ENCODE measurements around the gene MAP7.

DNA sequence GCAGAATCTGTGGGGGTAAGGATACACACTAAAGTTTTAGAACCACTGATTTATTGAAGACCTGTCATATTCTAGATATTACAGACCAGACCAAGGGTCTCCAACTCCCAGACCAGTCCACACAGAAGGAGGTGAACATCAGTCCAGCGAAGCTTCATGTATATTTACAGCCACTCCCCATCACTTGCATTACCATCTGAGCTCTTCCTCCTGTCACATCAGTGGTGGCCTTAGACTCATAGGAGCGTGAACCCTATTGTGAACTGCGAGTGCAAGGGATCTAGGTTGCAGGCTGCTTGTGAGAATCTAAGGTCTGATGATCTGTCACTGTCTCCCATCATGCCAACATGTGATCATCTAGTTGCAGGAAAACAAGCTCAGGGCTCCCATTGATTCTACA lies 255.6 kb downstream of the MAP7 start:
- TF ChIP-seq, protein P1, sequence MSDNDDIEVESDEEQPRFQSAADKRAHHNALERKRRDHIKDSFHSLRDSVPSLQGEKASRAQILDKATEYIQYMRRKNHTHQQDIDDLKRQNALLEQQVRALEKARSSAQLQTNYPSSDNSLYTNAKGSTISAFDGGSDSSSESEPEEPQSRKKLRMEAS (IDR thresholded peaks at IDR 0.05; ENCODE audit: low read depth, low read length) = no peak
- TF ChIP-seq, protein P2, sequence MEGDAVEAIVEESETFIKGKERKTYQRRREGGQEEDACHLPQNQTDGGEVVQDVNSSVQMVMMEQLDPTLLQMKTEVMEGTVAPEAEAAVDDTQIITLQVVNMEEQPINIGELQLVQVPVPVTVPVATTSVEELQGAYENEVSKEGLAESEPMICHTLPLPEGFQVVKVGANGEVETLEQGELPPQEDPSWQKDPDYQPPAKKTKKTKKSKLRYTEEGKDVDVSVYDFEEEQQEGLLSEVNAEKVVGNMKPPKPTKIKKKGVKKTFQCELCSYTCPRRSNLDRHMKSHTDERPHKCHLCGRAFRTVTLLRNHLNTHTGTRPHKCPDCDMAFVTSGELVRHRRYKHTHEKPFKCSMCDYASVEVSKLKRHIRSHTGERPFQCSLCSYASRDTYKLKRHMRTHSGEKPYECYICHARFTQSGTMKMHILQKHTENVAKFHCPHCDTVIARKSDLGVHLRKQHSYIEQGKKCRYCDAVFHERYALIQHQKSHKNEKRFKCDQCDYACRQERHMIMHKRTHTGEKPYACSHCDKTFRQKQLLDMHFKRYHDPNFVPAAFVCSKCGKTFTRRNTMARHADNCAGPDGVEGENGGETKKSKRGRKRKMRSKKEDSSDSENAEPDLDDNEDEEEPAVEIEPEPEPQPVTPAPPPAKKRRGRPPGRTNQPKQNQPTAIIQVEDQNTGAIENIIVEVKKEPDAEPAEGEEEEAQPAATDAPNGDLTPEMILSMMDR (IDR thresholded peaks at IDR 0.05; ENCODE audit: low read depth, low read length) = no peak
- TF ChIP-seq POLR2A (IDR thresholded peaks at IDR 0.05; ENCODE audit: extremely low read depth, insufficient read length) (no peak), MYC (IDR thresholded peaks at IDR 0.05; ENCODE audit: low read depth, low read length) (no peak)

All from NB4 (cell line).